NCI-H69 (cell line): ENCODE results near the gene GNAI3.
A peak's percentile ranks its signal among the peaks of the same experiment; 100 is the strongest.

Experiments used
- DNase-seq: peaks from one replicate; lab custom pipeline; 2025; lab: John Stamatoyannopoulos, UW

GNAI3 gene

GRCh38 chr1:109624201-109625010 is 76.0 kb downstream of the GNAI3 start:
- no peak for DNase-seq

GRCh38 chr1:109625176-109625575 is 76.8 kb downstream of the GNAI3 start:
- no peak for DNase-seq

DNA sequence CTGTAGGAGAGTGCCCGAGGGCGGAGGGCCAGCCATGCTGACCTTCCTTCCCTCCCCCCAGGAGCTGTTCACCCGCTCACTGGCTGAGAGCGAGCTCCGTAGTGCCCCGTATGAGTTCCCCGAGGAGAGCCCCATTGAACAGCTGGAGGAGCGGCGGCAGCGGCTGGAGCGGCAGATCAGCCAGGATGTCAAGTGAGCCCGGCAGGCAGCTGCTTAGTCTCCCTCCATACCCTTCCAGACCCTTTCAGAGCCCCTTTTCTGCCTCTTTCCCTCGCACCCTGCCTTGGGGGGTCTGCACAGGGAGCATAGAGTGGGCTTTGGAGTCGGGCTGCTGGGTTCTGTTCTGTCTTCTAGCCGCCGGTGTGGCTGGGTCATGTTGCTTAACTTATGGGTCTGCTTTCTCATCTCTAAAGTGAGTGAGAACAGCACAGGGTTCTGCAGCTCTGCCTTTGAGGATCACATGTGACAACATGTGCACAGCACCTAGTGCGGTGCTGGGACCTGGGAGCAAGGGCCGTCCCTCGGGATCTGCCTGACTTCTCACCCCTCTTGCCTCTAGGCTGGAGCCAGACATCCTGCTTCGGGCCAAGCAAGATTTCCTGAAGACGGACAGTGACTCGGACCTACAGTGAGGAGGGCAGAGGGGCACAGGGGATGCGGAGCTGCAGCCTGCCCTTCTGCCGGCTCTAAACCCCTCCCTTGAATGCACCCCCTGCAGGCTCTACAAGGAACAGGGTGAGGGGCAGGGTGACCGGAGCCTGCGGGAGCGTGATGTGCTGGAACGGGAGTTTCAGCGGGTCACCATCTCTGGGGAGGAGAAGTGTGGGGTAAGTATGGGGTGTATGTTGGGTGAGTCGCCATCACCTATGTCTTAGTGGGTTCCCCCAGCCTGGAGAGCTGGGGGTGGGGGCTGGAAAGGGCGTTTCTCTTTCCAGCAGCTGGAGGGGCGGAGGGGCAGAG is 77.5 kb downstream of the GNAI3 start:
- DNase-seq: no peak

GRCh38 chr1:109626682-109627408 is 78.4 kb downstream of the GNAI3 start:
- no peak for DNase-seq

- DNase-seq: no peak
Measured at GRCh38 chr1:109627692-109628399, 79.4 kb downstream of the GNAI3 start.

GRCh38 chr1:109628540-109629321 is 80.3 kb downstream of the GNAI3 start:
- DNase-seq: no peak

- no peak for DNase-seq
Measured at GRCh38 chr1:109629372-109630030, 81.1 kb downstream of the GNAI3 start.

- DNase-seq: peak; percentile 6
Measured at GRCh38 chr1:109630081-109630897, 81.9 kb downstream of the GNAI3 start.

DNA sequence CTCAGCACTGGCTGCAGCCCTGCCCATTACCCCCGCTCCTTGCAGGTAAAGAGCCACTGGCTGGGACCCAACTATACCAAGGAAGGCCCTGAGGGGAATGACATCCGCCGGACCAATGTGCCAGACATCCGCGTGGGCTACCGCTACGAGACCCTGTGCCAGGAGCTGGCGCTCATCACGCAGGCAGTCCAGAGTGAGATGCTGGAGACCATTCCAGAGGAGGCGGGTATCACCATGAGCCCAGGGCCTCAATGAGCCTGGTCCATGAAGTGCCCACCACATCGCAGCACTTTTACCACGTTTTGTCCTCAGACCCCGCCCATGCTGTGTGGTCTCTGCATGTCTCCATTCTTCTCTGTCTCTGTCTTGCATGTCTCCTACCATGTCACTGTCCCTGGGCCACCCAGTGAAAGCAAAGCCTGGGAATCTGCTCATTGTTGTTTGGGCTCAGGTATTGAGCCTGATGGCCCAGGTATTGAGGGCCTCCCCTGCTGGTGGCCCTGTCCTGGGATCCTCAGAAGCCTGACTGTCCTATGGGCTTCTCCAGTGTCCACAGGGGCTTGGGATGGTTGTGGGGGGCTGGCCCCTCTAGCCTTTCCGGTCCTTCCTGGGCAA is 82.6 kb downstream of the GNAI3 start:
- no peak for DNase-seq

DNA sequence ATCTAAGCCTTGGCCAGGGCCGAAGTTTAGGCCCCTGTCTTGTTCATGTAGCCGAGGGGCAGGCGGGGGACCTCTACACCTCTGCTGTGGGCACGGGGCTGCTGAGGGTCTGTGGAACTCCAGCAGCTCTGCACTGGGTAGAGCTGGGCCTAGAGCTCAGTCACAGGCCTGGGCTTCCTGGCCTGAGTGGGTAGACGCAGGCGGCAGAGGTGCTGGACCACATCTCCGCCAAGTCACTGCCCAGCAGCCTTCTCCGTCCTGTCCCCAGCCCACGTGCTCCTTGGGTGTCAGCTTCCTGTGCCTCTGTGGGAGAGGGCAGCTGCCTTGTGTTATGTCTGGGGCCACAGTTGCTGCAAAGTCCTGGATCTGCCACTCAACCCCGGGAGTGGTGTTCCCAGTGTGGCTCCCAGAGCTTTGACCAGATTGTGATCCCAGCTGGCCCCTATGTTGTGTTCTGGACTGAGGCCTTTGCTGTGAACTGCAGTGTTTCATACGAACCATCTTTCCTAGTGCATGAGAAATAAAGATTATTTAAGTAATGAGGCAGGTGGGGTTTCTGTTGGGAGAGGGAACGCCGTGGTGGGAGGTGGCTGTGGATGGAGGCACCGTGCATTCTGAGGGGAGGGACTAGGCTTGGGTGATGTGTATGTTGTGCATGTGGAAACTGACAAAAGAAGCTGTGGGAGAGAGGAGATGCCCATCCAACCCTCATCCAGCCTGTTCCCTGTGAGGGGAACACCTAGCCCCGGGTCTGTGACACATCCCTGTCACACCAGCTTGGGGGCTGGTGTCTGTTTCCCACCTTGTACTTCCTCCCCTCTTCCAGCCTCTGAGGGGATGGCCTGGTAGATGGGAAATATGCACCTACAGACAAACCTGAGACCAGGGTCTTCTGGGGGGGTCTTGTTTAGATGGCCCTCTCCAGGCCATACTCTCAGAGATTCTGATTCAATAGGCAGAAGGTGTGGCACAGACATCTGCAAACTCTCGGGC is 83.4 kb downstream of the GNAI3 start:
- peak; percentile 56 for DNase-seq

DNA sequence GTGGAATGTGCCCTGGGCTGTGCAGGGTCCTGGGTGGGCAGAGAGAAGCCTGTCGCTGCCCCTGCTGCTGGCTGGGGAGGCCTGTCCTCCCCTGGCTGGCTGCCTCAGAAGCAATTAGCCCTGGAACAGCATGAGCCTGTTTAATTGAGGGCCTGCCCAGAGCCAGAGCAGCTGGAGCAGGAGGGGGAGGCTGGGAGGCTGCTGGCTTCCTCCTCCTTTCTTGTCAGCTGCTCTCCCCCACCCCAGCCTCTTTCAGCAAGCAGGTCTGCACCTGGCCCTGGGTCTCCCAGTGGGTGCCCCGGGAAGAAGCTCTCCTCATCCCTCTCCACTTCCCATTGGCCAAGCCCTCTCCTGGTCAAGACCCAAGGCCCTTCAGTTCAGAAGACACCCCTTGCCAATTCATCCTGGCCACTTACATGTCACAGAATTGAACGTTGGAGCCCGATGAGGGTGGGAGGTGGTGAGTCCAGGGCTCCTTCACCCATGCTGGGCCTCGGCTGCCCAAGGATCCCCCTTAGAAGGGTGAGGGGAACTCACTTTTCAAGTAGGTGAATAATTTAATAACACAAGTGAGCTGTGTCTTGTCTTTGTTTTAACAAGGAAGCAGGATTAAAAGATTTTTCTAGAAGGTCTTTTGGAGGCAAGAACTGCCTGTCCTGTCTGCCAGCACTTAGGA is 84.4 kb downstream of the GNAI3 start:
- peak; percentile 92 for DNase-seq

DNA sequence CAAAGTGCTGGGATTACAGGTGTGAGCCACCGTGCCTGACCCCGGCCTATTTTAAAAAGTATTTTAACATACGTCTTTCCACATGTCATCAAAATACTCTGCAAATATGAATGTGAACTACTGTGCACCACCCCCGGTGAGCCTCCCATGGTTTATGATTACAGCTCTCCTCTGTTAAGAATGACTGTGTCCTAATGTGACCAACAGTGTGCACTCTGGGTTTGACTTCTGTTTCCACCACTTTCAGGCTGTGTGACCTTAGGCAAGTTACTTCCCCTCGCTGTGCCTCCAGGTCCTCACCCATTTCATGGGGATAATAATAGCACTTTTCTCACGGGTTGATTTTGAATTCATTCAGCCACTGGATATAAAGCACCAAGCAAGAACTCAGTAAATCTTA is 85.9 kb downstream of the GNAI3 start:
- DNase-seq: peak; percentile 72

GRCh38 chr1:109634771-109635750 is 86.6 kb downstream of the GNAI3 start:
- DNase-seq: no peak

- DNase-seq: no peak
Measured at GRCh38 chr1:109635862-109636200, 87.4 kb downstream of the GNAI3 start.

- DNase-seq: peak; percentile 62
Measured at GRCh38 chr1:109636201-109636952, 88.0 kb downstream of the GNAI3 start.
